Bronchial smooth muscle cell (primary cell): ENCODE data around the gene PILRB. TPM values are rescaled to one million over a fixed set of nuclear protein-coding genes. Genes with fewer than 3 reads are reported as not detected.

ENCODE experiments used
- total RNA-seq: library from RNA; depleted of rRNA; stranded (reverse); fragments of >200 nt; gene quantifications from 2 replicates; pipeline ENCODE4 v1.2.1, GENCODE V29; 2014

The PILRB gene
- total RNA-seq = 5.0 and 5.4 TPM in 2 replicates

DNA sequence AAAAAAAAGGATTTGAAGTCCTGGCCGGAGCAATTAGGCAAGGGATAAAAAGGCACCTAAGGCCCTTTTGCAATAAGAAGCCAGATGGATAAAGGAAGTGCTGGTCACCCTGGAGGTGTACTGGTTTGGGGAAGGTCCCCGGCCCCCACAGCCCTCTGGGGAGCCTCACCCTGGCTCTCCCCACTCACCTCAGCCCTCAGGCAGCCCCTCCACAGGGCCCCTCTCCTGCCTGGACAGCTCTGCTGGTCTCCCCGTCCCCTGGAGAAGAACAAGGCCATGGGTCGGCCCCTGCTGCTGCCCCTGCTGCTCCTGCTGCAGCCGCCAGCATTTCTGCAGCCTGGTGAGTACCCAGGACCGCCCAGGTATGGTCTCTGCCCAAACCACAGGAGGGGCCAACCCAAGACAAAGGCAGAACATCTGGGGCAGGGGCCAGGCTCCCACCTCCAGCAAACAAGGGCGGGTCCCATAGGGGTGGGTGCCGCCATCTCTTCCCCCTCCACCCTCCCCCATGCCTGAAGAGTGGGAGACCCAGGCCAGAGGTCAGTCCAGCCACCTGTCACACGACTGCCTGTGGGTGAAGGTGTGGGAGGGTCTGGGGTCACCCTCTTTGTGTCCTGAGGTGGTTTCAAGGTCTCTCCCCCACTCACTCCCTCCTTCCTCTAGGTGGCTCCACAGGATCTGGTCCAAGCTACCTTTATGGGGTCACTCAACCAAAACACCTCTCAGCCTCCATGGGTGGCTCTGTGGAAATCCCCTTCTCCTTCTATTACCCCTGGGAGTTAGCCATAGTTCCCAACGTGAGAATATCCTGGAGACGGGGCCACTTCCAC is at the start of gene PILRB:
Gene PILRB (plus strand): TSS at position 91 of the 830 bp plus-strand sequence. CDS start 186 bp downstream, at position 277.

GRCh38 chr7:100373261-100373831 is 15.4 kb downstream of the PILRB start, which contains the start of gene PILRA:
Gene PILRA (plus strand): TSS chr7:100373487. CDS start chr7:100373657, 170 bp downstream.

Other genes starting within 250 kb of the PILRB start
- gene TAF6, start 238.8 kb upstream of the PILRB start, total RNA-seq = 17.9 and 23.8 TPM in 2 replicates
- gene CNPY4, start 238.5 kb upstream of the PILRB start, total RNA-seq = 44.4 and 75.6 TPM in 2 replicates
- 1.8 and 4.7 TPM in 2 replicates for gene MBLAC1, start 231.2 kb upstream of the PILRB start, total RNA-seq
- gene LAMTOR4, start 209.2 kb upstream of the PILRB start, total RNA-seq = 128 and 148 TPM in 2 replicates
- gene TRAPPC14, start 199.4 kb upstream of the PILRB start, total RNA-seq = 4.4 and 5.9 TPM in 2 replicates
- 2.8 and 5.4 TPM in 2 replicates for gene GAL3ST4, start 189.5 kb upstream of the PILRB start, total RNA-seq
- 0.95 and 1.5 TPM in 2 replicates for gene GPC2, start 180.7 kb upstream of the PILRB start, total RNA-seq
- gene STAG3, start 180.2 kb upstream of the PILRB start, total RNA-seq = 0.32 and 0.69 TPM in 2 replicates
- not detected in 2 replicates for gene PVRIG, start 138.2 kb upstream of the PILRB start, total RNA-seq
- gene SPDYE3, start 50.4 kb upstream of the PILRB start, total RNA-seq = not detected in 2 replicates
- 0.26 and 0.32 TPM in 2 replicates for gene PILRA, start 15.4 kb downstream of the PILRB start, total RNA-seq
- gene ZCWPW1, start 70.6 kb downstream of the PILRB start, total RNA-seq = 2.1 and 2.7 TPM in 2 replicates
- 29.6 and 31.0 TPM in 2 replicates for gene MEPCE, start 71.7 kb downstream of the PILRB start, total RNA-seq
- 5.9 and 11.8 TPM in 2 replicates for gene PPP1R35, start 78.4 kb downstream of the PILRB start, total RNA-seq
- 0.17 and 0.32 TPM in 2 replicates for gene SPACDR, start 106.1 kb downstream of the PILRB start, total RNA-seq
- gene TSC22D4, start 121.1 kb downstream of the PILRB start, total RNA-seq = 7.5 and 14.5 TPM in 2 replicates
- 2.0 and 2.4 TPM in 2 replicates for gene NYAP1, start 125.8 kb downstream of the PILRB start, total RNA-seq
- gene AGFG2, start 181.1 kb downstream of the PILRB start, total RNA-seq = 3.0 and 4.3 TPM in 2 replicates
- 0.16 TPM in 1 of 2 replicates, not detected in the other for gene SAP25, start 215.8 kb downstream of the PILRB start, total RNA-seq
- 9.0 and 9.6 TPM in 2 replicates for gene LRCH4, start 228.0 kb downstream of the PILRB start, total RNA-seq
- 0.43 and 0.47 TPM in 2 replicates for gene FBXO24, start 228.2 kb downstream of the PILRB start, total RNA-seq
- gene PCOLCE, start 244.2 kb downstream of the PILRB start, total RNA-seq = 102 and 107 TPM in 2 replicates